DND-41 (cell line): ENCODE data around the gene YWHAG.

Experiments
- ATAC-seq: fragments of 200-7000 bp; cut with Tn5 transposase; 3 replicates; pipeline ENCODE4 v1.9.1; 2021; ENCODE audit warnings: low read depth; ENCODE audit not compliant: insufficient read depth
- DNase-seq: peaks from one replicate; pipeline ENCODE4 v3.0.0-alpha.2; 2020
- H2AFZ ChIP-seq: 2 replicates; pipeline ENCODE4 v1.6.0; 2012; ENCODE audit warnings: low read depth, low read length
- H3K27ac ChIP-seq: 2 replicates; pipeline ENCODE4 v1.5.1; 2012; ENCODE audit warnings: low read length, inconsistent platforms
- H3K27me3 ChIP-seq: fragments of 200-600 bp; sonication (generic); 2 replicates; pipeline ENCODE4 v1.6.0; 2012; ENCODE audit warnings: low read length, mild to moderate bottlenecking, inconsistent platforms; ENCODE audit not compliant: insufficient read depth, poor library complexity
- H3K36me3 ChIP-seq: 2 replicates; pipeline ENCODE4 v1.5.1; 2012; ENCODE audit warnings: low read length, inconsistent platforms; ENCODE audit not compliant: insufficient read depth
- H3K4me1 ChIP-seq: 2 replicates; pipeline ENCODE4 v1.5.1; 2012; ENCODE audit warnings: mild to moderate bottlenecking, low read length; ENCODE audit not compliant: insufficient read depth
- H3K4me2 ChIP-seq: 2 replicates; pipeline ENCODE4 v1.6.0; 2012; ENCODE audit warnings: mild to moderate bottlenecking, moderate library complexity, low read length, inconsistent platforms; ENCODE audit not compliant: insufficient read depth
- H3K4me3 ChIP-seq, 2 experiments: fragments of 200-600 bp in 1 of 2; shearing (Covaris generic) in 1 of 2; 2 replicates each; pipeline ENCODE4 v1.5.1; 2012 to 2016; ENCODE audit warnings: inconsistent platforms in 2 of 2, low read length in 2 of 2, mild to moderate bottlenecking in 2 of 2, low read depth in 1 of 2, moderate library complexity in 1 of 2
- H3K79me2 ChIP-seq: 2 replicates; pipeline ENCODE4 v1.6.0; 2012; ENCODE audit warnings: low read length, inconsistent platforms; ENCODE audit not compliant: insufficient read depth
- H3K9ac ChIP-seq: 2 replicates; pipeline ENCODE4 v1.6.0; 2012; ENCODE audit warnings: low read depth, mild to moderate bottlenecking, inconsistent platforms, low read length, moderate library complexity
- H3K9me3 ChIP-seq: 2 replicates; pipeline ENCODE4 v1.5.1; 2012; ENCODE audit warnings: low read length, moderate library complexity, mild to moderate bottlenecking, inconsistent platforms; ENCODE audit not compliant: insufficient read depth, severe bottlenecking
- H4K20me1 ChIP-seq: 2 replicates; pipeline ENCODE4 v1.6.0; 2012; ENCODE audit warnings: low read length; ENCODE audit not compliant: insufficient read depth
- CTCF ChIP-seq: IDR thresholded peaks from 2 replicates; pipeline ENCODE4 v1.5.1; 2012; ENCODE audit warnings: borderline replicate concordance, low read length, moderate library complexity, mild to moderate bottlenecking; ENCODE audit not compliant: poor library complexity, severe bottlenecking; ENCODE audit errors: extremely low read depth
- EZH2 ChIP-seq: IDR thresholded peaks from 3 replicates; pipeline ENCODE4 v1.6.1; 2012; ENCODE audit warnings: borderline replicate concordance, low read depth, mild to moderate bottlenecking, moderate library complexity, low read length, inconsistent platforms; ENCODE audit not compliant: severe bottlenecking

YWHAG gene

GRCh38 chr7:76342222-76342621, 16.6 kb downstream of the YWHAG start:
- Histone ChIP-seq H3K79me2 (peaks cover 99% of the 10 kb centered on the region), H3K4me2 (no peak overlapping the region), H3K27ac (0 out of 2 replicates have a peak overlapping the region, but pooled peaks have one; percentile 18), H3K27me3 (no peaks in the 10 kb centered on the region), H4K20me1 (peaks cover 86% of the 10 kb centered on the region), H2AFZ (no peak overlapping the region), H3K36me3 (peaks cover 87% of the 10 kb centered on the region), H3K9me3 (no peaks in the 10 kb centered on the region), H3K4me1 (no peaks in the 10 kb centered on the region), H3K4me3 (no peak overlapping the region), H3K9ac (no peak overlapping the region)
- TF ChIP-seq CTCF, result no peak
- no peak for TF ChIP-seq EZH2
- ATAC-seq (no peak), DNase-seq (no peak)

- no peak overlapping the region for H3K4me2 ChIP-seq
- no peak overlapping the region for H3K4me3 ChIP-seq
- H4K20me1 ChIP-seq, result peaks cover 87% of the 10 kb centered on the region
- H3K9me3 ChIP-seq, result no peaks in the 10 kb centered on the region
- TF ChIP-seq CTCF, result no peak
- no peak for TF ChIP-seq EZH2
- H3K36me3 ChIP-seq, result peaks cover 84% of the 10 kb centered on the region
- H3K27me3 ChIP-seq, result no peaks in the 10 kb centered on the region
- no peaks in the 10 kb centered on the region for H3K4me1 ChIP-seq
- H3K27ac ChIP-seq, result no peak overlapping the region; the same call in 1 of the 2 replicates
- H2AFZ ChIP-seq, result no peak overlapping the region
- ATAC-seq (peak; percentile 27; the same call in 1 of the 3 replicates), DNase-seq (no peak)
- H3K79me2 ChIP-seq, result peaks cover 99% of the 10 kb centered on the region
- H3K9ac ChIP-seq, result no peak overlapping the region
These were observed 18.1 kb downstream of the YWHAG start for GRCh38 chr7:76340617-76341131.

DNA sequence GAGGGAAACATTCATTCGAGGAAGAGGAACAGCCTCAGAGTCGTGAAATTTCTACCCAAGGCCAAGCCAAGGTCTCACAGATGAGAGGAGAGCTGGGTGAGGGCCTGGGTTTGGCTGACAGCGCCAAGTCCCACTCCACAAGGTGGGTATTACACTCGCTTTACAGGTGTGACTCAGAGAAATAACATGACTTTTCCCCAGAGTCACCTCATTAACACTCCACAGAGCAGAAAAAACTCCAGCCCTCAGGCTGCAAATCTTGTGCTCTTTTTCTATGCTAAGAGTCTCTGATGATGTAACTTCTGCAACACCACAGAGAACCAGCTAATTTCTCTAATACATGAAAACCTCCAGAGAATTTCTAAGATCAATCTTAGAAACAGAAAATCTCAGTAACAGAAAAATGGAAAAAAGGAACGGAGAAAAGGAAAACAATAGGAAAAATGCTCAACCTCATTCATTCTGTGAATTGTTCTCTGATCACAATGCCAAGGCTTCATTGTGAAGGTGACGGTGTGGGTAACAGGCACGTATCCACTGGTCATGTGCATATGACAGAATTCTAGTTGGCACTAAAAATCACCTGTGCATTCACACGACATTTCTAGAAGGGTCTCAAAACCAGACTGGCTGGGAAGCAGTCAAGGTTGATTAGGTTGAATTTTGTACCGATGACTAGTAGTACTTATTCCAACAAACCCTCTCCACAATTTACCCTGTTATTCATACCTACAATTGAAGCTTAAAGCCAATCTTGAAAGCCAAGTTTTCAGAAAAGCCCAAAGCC, 20.3 kb downstream of the YWHAG start:
- no peak for DNase-seq

More for the DNA sequence above, 20.3 kb downstream of the YWHAG start:
- no peaks in the 10 kb centered on the region for H3K4me1 ChIP-seq
- TF ChIP-seq EZH2 (no peak), CTCF (no peak)
- peaks cover 99% of the 10 kb centered on the region for H3K79me2 ChIP-seq
- no peak overlapping the region for H3K9ac ChIP-seq
- H3K9me3 ChIP-seq, result no peaks in the 10 kb centered on the region
- H3K4me2 ChIP-seq, result no peak overlapping the region
- no peak overlapping the region for H2AFZ ChIP-seq
- no peak overlapping the region for H3K27ac ChIP-seq
- peaks cover 77% of the 10 kb centered on the region for H3K36me3 ChIP-seq
- H4K20me1 ChIP-seq, result peaks cover 83% of the 10 kb centered on the region
- H3K27me3 ChIP-seq, result no peaks in the 10 kb centered on the region
- no peak for ATAC-seq
- H3K4me3 ChIP-seq, result no peak overlapping the region
